Panc1 (cell line): Measurements from ENCODE around the gene TAPBP. TPM values are rescaled to one million over a fixed set of nuclear protein-coding genes. Genes with fewer than 3 reads are reported as not detected.
A peak's percentile ranks its signal among the peaks of the same experiment; 100 is the strongest.

Source experiments
- ATAC-seq: fragments of 200-7000 bp; cut with Tn5 transposase; 2 replicates; pipeline ENCODE4 v1.9.1; 2020; ENCODE audit warnings: mild to moderate bottlenecking, moderate library complexity
- BruUV-seq: library from RNA; stranded (reverse); fragments of 400-500 nt; replicated peaks from 2 replicates; lab custom pipeline; 2021; lab: Mats Ljungman, UMichigan
- CTCF ChIA-PET: fragments of 300-600 bp; sonication (Branson Sonifier 250); formaldehyde crosslinking; loops from one replicate; lab custom pipeline; 2022; ENCODE audit warnings: antibody characterized with exemption; lab: Charles Lee
- POLR2A ChIA-PET: fragments of 300-600 bp; sonication (Branson Sonifier 250); formaldehyde crosslinking; loops from one replicate; lab custom pipeline; 2022; ENCODE audit warnings: antibody characterized with exemption; lab: Charles Lee
- DNase-seq: peaks from one replicate; pipeline ENCODE4 v3.0.0-alpha.2; 2010; ENCODE audit warnings: low read depth, low spot score
- H3K27ac ChIP-seq: 2 replicates; pipeline ENCODE4 v1.5.1; 2011; ENCODE audit warnings: mild to moderate bottlenecking, low read length, inconsistent platforms
- H3K27me3 ChIP-seq: fragments of 200-500 bp; sonication (Bioruptor generic); 2 replicates; pipeline ENCODE4 v1.6.0; 2014; ENCODE audit warnings: low read length, inconsistent platforms; ENCODE audit not compliant: control insufficient read depth, insufficient read depth
- H3K36me3 ChIP-seq: fragments of 200-500 bp; sonication (Bioruptor generic); 2 replicates; pipeline ENCODE4 v1.5.1; 2014; ENCODE audit warnings: inconsistent platforms, mild to moderate bottlenecking, low read length, moderate library complexity; ENCODE audit not compliant: control insufficient read depth, insufficient read depth
- H3K4me1 ChIP-seq: 2 replicates; pipeline ENCODE4 v1.5.1; 2011; ENCODE audit warnings: inconsistent platforms, mild to moderate bottlenecking, low read length, moderate library complexity; ENCODE audit not compliant: control insufficient read depth, insufficient read depth
- H3K4me3 ChIP-seq, 2 experiments: 2 replicates each; pipeline ENCODE4 v1.5.1; 2011 to 2012; ENCODE audit warnings: low read depth in 2 of 2, low read length in 2 of 2, mild to moderate bottlenecking in 2 of 2, inconsistent platforms in 1 of 2, moderate library complexity in 1 of 2
- H3K9me3 ChIP-seq: fragments of 200-500 bp; sonication (Bioruptor generic); 2 replicates; pipeline ENCODE4 v1.5.1; 2014; ENCODE audit warnings: low read depth, mild to moderate bottlenecking, inconsistent platforms, low read length, moderate library complexity; ENCODE audit not compliant: control insufficient read depth, insufficient read depth
- POLR2AphosphoS5 ChIP-seq: IDR thresholded peaks from 2 replicates; pipeline ENCODE4 v1.6.1; 2012; ENCODE audit warnings: mild to moderate bottlenecking, low read depth, low read length, moderate library complexity
- SIN3A ChIP-seq: IDR thresholded peaks from 2 replicates; pipeline ENCODE4 v1.6.1; 2012; ENCODE audit warnings: low read depth, mild to moderate bottlenecking, low read length, moderate library complexity, borderline replicate concordance; ENCODE audit not compliant: insufficient read depth
- TCF7L2 ChIP-seq: IDR thresholded peaks from 2 replicates; pipeline ENCODE4 v1.6.1; 2011; ENCODE audit warnings: mild to moderate bottlenecking, low read depth, low read length, inconsistent platforms
- in situ Hi-C: cut with HindIII; loops from 2 replicates; pipeline ENCODE4 v1.10.0; 2016; ENCODE audit warnings: low sequenced_read_pairs, low pct_unique_long_range_greater_than_20kb
- intact Hi-C: fragments of 100-400 bp; cut with micrococcal nuclease; formaldehyde crosslinking; loops from one replicate; pipeline ENCODE4 v1.10.0; 2022; ENCODE audit not compliant: unreplicated experiment
- total RNA-seq: library from RNA; stranded (reverse); gene quantifications from one replicate; pipeline ENCODE4 v1.2.1, GENCODE V29; 2021; ENCODE audit not compliant: unreplicated experiment
- TF ChIP-seq, protein P1 (sequence below): fragments of 450-650 bp; IDR thresholded peaks from 2 replicates; pipeline ENCODE4 v1.5.1; 2017; ENCODE audit warnings: mild to moderate bottlenecking
- TF ChIP-seq, protein P2 (sequence below), 2 experiments: IDR thresholded peaks; 2 replicates each; pipeline ENCODE4 v1.6.1; 2011 to 2012; ENCODE audit warnings: low read depth in 2 of 2, control low read depth in 1 of 2, low read length in 1 of 2, mild to moderate bottlenecking in 1 of 2, moderate library complexity in 1 of 2; ENCODE audit not compliant: insufficient read depth in 1 of 2

Gene TAPBP
- total RNA-seq, 1 experiment from 2014 or later, result 246 TPM

DNA sequence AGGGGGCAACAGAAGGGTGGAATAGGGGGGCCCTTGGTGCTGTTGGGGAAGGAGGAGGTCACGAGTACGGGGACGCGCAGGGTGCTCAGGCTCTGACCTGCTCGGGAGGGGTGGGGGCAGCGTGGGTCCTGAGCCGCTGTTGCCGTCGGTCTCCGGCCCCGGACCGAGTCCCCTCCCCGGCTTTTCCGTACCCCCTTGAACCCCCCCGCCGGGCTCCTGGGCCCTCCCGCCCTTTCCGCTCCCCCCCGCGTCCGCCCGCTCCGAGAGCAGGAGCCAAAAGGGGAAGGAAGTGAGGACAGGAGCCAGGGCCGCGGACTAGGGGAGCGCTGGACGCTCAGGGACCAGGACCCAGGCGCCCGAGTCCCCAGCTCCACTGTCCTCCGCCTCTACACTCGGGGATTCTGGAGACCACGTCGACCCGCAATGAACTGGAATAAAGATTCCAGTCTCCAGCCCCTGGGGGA is 15.1 kb downstream of the TAPBP start, which contains the start of gene RGL2:
TSS of gene RGL2 (minus strand) at position 170 of the 464 bp plus-strand sequence. CDS start 332 bp downstream, outside the sequence.
- Histone ChIP-seq H3K27me3 (no peaks in the 10 kb centered on the region), H3K27ac (peak within 1 kb of the TSS; percentile 97), H3K4me1 (peaks cover 13% of the 10 kb centered on the region), H3K4me3 (peak within 1 kb of the TSS; percentile 72 to 80), H3K9me3 (no peaks in the 10 kb centered on the region), H3K36me3 (peaks cover 10% of the 10 kb centered on the region)
- no TSS peak for BruUV-seq
- ChIA-PET CTCF (interaction anchor here (0.6 to 1.6 kb wide), 3 partner anchors 19 to 84 kb away, joined by 5 to 9 read pairs (median 5); partner anchors contain the start of genes B3GALT4 and ZBTB22), POLR2A (interaction anchor here (0.6 to 1.1 kb wide), 2 partner anchors 9 to 255 kb away, joined by 3 read pairs; partner anchors contain the start of genes PFDN6 and WDR46)
- in situ Hi-C loops, result no loop called here
- peak; percentile 32 for ATAC-seq
- no peak for DNase-seq
- intact Hi-C loops, result no loop called here
- TF ChIP-seq TCF7L2 (no peak), SIN3A (no peak), POLR2AphosphoS5 (no peak)
- TF ChIP-seq, protein P1, sequence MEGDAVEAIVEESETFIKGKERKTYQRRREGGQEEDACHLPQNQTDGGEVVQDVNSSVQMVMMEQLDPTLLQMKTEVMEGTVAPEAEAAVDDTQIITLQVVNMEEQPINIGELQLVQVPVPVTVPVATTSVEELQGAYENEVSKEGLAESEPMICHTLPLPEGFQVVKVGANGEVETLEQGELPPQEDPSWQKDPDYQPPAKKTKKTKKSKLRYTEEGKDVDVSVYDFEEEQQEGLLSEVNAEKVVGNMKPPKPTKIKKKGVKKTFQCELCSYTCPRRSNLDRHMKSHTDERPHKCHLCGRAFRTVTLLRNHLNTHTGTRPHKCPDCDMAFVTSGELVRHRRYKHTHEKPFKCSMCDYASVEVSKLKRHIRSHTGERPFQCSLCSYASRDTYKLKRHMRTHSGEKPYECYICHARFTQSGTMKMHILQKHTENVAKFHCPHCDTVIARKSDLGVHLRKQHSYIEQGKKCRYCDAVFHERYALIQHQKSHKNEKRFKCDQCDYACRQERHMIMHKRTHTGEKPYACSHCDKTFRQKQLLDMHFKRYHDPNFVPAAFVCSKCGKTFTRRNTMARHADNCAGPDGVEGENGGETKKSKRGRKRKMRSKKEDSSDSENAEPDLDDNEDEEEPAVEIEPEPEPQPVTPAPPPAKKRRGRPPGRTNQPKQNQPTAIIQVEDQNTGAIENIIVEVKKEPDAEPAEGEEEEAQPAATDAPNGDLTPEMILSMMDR, result no peak
- TF ChIP-seq, protein P2, sequence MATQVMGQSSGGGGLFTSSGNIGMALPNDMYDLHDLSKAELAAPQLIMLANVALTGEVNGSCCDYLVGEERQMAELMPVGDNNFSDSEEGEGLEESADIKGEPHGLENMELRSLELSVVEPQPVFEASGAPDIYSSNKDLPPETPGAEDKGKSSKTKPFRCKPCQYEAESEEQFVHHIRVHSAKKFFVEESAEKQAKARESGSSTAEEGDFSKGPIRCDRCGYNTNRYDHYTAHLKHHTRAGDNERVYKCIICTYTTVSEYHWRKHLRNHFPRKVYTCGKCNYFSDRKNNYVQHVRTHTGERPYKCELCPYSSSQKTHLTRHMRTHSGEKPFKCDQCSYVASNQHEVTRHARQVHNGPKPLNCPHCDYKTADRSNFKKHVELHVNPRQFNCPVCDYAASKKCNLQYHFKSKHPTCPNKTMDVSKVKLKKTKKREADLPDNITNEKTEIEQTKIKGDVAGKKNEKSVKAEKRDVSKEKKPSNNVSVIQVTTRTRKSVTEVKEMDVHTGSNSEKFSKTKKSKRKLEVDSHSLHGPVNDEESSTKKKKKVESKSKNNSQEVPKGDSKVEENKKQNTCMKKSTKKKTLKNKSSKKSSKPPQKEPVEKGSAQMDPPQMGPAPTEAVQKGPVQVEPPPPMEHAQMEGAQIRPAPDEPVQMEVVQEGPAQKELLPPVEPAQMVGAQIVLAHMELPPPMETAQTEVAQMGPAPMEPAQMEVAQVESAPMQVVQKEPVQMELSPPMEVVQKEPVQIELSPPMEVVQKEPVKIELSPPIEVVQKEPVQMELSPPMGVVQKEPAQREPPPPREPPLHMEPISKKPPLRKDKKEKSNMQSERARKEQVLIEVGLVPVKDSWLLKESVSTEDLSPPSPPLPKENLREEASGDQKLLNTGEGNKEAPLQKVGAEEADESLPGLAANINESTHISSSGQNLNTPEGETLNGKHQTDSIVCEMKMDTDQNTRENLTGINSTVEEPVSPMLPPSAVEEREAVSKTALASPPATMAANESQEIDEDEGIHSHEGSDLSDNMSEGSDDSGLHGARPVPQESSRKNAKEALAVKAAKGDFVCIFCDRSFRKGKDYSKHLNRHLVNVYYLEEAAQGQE (IDR thresholded peaks at IDR 0.05; ENCODE audit: insufficient read depth in 1 of 2, low read depth in 2 of 2, low read length in 1 of 2), result no peak

- intact Hi-C loops, result no loop called here
- ChIA-PET CTCF (interaction anchor here (0.6 to 1.6 kb wide), 3 partner anchors 12 to 21 kb away, joined by 5 to 9 read pairs (median 6); partner anchors contain the start of genes B3GALT4 and ZBTB22), POLR2A (interaction anchor here (0.6 to 1.6 kb wide), 3 partner anchors 9 to 256 kb away, joined by 3 to 5 read pairs (median 3); partner anchors contain the start of genes PFDN6 and WDR46)
- BruUV-seq, result no TSS peak
- TF ChIP-seq POLR2AphosphoS5, result peak; percentile 24; the same call in 1 of the 2 replicates
- TF ChIP-seq SIN3A, result peak; percentile 96
- TF ChIP-seq, protein P2 (IDR thresholded peaks at IDR 0.05; ENCODE audit: insufficient read depth in 1 of 2, low read depth in 2 of 2, low read length in 1 of 2), result no peak
- Histone ChIP-seq H3K36me3 (peaks cover 5% of the 10 kb centered on the region), H3K4me1 (peaks cover 13% of the 10 kb centered on the region), H3K9me3 (no peaks in the 10 kb centered on the region), H3K27ac (peak overlapping the region; percentile 97), H3K4me3 (peak overlapping the region; percentile 72 to 80), H3K27me3 (no peaks in the 10 kb centered on the region)
- no peak for DNase-seq
- ATAC-seq, result peak; percentile 63
- in situ Hi-C loops, result no loop called here
Observed at GRCh38 chr6:33297956-33298772, 15.7 kb downstream of the TAPBP start.
